SK-N-DZ (cell line): ENCODE data around the gene CLEC4F. TPM values are rescaled to one million over a fixed set of nuclear protein-coding genes. Genes with fewer than 3 reads are reported as not detected.

Experiments used
- DNase-seq: peaks from one replicate; pipeline ENCODE4 v3.0.0-alpha.2; 2015; ENCODE audit warnings: low spot score
- polyA plus RNA-seq, 2 experiments: library from polyadenylated mRNA; depleted of rRNA; stranded (reverse); fragments of >200 nt; gene quantifications; 2 replicates each; pipeline ENCODE4 v1.2.3, GENCODE V29; 2014

CLEC4F gene, protein sequence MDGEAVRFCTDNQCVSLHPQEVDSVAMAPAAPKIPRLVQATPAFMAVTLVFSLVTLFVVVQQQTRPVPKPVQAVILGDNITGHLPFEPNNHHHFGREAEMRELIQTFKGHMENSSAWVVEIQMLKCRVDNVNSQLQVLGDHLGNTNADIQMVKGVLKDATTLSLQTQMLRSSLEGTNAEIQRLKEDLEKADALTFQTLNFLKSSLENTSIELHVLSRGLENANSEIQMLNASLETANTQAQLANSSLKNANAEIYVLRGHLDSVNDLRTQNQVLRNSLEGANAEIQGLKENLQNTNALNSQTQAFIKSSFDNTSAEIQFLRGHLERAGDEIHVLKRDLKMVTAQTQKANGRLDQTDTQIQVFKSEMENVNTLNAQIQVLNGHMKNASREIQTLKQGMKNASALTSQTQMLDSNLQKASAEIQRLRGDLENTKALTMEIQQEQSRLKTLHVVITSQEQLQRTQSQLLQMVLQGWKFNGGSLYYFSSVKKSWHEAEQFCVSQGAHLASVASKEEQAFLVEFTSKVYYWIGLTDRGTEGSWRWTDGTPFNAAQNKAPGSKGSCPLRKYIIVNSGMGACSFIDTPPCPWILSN
- 3.1 and 3.9 TPM in 2 replicates for polyA plus RNA-seq (2014; cell fraction: cytosol; rRNA removed)
- polyA plus RNA-seq (2014; cell fraction: nucleus; rRNA removed) = 19.4 and 38.4 TPM in 2 replicates

- DNase-seq = no peak
Measured at GRCh38 chr2:70820499-70820898, at the start of gene CLEC4F. CLEC4F (minus strand) TSS chr2:70820599; CDS start chr2:70820523, 76 bp downstream.

GRCh38 chr2:70868970-70869369, 48.6 kb upstream of the CLEC4F start:
- no peak for DNase-seq

DNA sequence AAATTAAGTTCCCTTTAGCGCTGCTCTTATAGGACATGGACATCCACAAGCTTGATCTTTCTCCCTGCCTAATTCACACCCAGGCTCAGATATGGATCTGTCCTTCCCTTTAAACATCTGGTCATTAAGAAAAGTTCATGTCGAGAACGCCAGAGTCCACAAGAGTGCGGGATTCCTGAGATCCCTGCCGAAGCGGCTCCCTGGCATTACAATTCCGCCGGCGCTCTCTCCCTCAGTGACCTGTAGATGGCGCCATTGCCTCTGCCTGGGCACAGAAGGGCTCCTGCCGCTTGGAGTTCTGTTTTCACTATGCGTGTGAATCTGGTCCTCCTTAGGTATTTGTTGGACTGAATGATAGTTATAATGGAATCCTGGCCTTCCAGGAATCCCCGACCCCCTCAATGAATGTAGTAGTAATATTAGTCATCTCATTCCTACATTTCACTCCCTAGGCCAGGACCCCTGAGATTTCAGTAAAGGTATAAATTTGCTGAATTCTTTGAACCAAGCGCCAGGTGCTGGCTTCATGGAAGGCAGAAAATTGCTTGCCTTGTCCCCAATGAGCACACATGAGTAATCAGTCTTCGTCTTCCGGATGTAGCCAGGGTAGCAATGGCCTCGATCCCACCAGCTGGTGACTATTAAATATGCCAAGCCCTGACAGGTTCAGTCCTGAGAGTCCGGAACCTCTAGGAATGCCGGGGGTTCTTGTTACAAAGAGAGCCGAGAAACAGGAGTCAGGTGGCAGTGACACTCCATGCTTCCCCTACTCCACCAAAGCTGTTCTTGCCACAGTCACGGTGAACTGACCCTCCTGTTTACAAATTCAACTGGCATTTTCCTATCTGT, 41.6 kb upstream of the CLEC4F start:
- peak; percentile 73 for DNase-seq

DNA sequence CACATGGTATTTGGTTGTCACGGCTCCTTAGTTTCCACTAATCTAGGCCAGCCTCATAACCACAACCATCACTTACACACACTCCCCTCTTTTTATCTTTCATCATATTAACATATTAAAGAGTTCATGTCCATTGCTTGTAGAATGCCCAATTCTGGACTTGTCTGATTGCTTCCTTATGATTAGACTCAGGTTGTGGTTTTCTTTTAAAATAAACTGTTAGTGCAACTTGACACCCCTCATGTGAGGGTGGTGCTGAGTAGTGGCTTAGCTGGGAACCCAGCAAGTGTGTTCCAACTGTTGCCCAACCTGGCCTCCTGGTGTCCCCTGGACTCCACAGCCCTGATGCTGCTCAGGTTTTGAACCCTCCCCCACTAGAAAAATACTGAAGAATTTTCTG, 35.3 kb upstream of the CLEC4F start:
- DNase-seq = no peak

DNA sequence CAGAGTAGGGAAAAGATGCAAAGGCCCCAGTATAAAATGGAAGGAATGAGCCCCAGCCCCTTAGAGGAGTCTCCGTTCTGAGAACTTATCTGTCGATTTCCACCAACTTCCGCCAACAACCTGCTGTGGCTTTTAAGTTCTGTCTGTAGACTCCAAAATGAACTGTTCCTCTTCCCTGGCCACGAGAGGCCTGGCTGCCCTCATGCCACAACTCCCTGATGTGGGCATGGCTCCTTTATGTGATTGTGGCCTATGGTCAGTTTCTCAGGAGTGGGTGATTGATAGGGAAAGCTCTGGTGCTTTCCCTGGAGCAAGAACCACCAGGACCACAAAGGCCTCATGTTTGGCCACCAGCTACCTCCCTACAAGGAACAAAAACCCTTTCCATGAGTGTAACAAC, 34.0 kb upstream of the CLEC4F start:
- DNase-seq = no peak

GRCh38 chr2:70852824-70853223, 32.4 kb upstream of the CLEC4F start:
- no peak for DNase-seq

DNA sequence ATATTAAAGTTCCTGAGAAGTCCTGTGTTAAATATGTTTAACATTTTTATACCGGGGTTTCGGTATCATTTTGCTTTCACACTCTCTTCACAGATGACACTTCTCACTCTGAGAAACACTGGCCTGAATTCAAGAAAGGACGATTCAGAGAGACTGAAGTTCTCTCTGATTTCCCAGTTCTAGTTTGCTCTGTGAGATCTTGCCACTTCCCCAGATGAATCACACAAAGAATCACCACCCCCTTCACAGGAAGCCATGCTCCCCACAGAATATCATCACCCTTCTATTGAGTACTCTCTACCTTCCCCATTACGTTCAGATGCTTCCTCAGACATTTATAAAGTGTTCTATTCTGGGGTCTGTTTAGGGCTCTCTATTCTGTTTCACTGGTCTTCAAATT, 31.3 kb upstream of the CLEC4F start:
- no peak for DNase-seq

GRCh38 chr2:70850925-70851324, 30.5 kb upstream of the CLEC4F start:
- DNase-seq = no peak

DNA sequence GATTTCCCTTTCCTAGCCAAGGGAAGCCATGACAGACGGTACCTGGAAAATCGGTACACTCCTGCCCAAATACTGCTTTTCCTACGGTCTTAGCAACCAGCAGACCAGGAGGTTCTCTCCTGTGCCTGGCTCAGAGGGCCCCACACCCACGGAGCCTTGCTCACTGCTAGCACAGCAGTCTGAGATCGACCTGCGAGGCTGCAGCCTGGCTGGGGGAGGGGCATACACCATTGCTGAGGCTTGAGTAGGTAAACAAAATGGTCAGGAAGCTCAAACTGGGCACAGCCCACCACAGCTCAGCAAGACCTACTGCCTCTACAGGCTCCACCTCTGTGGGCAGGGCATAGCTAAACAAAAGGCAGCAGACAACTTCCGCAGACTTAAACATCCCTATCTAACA, 22.0 kb upstream of the CLEC4F start:
- no peak for DNase-seq

DNA sequence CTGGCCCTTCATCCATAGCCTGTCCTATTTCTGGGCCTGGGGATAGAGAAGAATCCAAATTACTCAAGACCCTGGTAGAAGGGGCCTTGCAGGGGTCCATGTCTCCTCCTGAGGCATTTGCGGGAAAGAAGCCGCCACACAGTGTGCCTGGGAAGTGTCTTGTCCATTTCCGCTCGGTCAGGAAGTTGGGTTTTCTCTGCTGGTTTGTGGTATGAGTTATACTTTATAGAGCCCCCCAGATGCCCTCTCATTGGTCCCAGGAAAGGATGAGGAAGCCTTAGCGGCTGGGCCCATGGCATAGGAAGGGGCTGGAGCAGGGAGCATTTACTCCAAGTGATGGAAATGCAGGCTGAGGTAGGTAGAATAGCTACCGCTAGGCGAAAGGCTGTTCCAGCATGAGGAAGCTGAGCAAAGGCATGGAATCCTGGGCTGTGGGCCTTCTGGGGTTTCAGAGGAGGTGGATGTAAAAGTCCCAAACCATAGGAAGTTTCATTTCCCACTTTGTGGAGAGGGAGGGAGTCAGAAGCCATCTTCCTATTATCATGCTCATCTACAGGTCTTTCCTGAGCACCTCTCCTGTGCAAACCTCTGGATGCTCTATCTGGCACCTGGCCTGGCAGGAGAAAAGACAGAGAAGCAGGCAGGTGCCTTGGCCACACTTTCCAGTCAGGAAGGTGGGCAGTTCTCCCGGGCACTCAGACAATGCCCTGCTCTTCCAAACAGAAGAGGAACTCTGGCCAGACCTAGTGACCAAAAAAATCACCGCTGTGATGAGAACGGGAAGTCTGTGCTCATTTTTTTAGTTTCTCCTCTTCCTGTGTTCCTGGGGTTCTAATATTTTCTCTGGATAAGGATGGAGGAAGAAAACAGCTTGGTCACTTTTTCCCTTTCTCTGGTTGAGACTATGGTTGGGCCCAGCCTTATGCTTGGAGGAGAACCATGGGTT, 17.9 kb upstream of the CLEC4F start:
- DNase-seq = no peak

DNA sequence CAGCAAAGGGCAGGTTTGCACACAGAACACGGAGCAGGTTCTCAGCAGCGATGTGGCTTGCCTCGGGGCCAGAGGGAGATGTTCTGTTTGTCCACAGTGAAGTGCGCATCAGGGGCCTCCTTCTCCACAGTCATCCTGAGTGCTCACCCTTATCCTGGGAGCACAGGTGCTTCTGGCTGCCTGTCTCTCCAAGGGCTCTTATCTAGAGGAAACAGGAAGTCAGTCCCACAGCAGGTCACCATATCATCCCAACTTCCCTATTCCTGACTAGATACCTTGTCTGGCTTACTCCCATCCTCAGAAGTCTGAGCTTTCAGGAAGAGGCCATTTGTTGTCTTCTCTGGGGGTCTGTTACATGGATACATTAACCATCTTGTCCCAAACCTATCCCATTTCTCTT, 15.2 kb upstream of the CLEC4F start, which contains the start of gene CD207:
Gene CD207, minus strand, starts transcription at position 174 of the 400 bp plus-strand sequence. Its CDS starts 40 bp downstream, at position 134.
- DNase-seq = no peak

GRCh38 chr2:70834881-70835280, 14.5 kb upstream of the CLEC4F start:
- DNase-seq = no peak

- no peak for DNase-seq
Measured at GRCh38 chr2:70834106-70834505, 13.7 kb upstream of the CLEC4F start.

DNA sequence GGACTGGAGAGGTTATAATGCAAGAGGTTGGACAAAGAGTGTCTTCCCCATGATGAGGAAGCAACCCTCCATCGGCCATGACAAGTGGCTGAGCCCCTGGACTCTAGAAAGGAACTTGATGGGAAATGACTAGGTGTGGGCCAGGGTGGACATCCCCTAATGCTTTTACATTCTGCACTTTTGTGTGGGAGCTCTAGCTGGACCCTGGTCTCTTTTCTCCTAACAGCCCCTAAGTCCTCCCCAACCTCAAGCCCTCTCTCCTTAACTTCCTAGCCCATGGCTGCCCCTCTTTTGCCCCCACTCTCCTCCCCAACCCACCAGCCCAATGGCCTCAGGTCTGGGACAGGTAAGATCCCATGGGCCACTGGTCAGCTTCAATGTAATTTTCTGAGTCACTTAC, 12.8 kb upstream of the CLEC4F start:
- no peak for DNase-seq

- no peak for DNase-seq
Measured at GRCh38 chr2:70832386-70832785, 12.0 kb upstream of the CLEC4F start.

GRCh38 chr2:70831861-70832260, 11.5 kb upstream of the CLEC4F start:
- DNase-seq = no peak

- DNase-seq = no peak
Measured at GRCh38 chr2:70830366-70830765, 10.0 kb upstream of the CLEC4F start.

- DNase-seq = no peak
Measured at GRCh38 chr2:70829916-70830315, 9.5 kb upstream of the CLEC4F start.

DNA sequence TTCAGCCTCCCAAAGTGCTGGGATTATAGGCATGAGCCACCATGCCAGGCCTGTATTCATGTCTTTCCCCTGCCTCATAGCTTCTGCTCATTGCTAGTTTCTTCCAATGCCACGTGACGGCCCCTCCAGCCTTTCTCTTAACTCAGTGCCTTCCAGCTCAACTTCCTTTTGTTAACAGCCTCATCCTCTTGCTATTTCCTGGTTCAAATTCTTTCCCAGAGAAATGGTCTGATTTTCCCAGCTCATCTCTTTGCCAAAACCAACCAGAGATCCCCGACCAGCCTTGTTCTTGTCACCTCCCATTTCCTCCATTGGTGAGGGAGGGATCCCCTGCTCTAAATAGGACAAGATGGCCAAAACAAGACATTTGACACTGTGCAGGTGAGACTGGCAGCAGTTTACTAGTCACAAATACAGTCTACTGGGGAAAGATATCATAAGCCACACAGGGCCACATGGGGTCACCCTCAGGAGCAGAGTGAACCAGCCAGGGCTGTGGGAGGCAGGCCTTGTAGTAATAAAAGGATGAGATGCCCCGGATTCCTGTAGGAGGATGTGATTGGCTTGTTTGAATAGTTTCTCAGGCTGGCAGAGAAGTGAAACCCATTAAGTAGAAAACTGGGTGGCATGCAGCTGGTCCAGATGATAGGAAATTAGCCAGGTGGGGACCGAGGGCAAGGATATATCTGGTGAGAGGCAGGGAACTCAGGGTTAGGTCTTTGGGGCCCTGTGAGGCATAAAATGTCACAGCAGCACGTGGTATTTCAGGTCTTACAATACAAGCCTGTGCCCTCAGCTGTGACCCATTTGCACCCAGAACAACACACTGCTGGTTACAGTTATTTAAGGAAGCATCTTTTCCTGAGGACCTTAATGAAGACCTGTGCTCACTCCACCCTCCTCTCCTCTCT, 8.8 kb upstream of the CLEC4F start:
- DNase-seq = no peak

DNA sequence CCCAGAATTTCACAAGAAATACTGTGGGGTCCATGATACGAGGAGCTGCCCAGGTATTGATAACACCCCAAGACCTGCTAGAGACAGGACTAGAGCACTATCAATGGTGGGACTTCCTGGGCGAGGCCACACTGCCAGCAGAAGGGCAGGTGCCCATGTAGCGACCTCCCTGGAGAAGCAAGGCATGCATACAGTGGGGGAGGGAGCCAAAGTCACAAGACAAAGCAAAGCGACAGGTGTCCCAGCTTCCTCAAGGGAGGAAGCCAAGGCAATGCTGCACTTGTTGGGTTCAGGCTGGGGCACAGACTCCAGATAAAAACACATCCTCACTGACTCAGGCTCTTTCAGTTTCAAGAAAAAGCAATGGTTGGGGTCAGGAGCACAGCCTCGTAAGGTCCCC, 7.7 kb upstream of the CLEC4F start:
- no peak for DNase-seq
